Suprapubic skin (tissue), 4 donors: ENCODE data around the gene UGGT2. TPM values are rescaled to one million over a fixed set of nuclear protein-coding genes. Genes with fewer than 3 reads are reported as not detected.
"Not testable (repeated sequence)": the region's sequence is repeated elsewhere in the genome, so short reads cannot be mapped to it uniquely, and the experiment has no call there.

Experiments used
- DNase-seq, 2 donors: peaks; one replicate each; pipeline ENCODE4 v3.0.0-alpha.2; 2019; ENCODE audit warnings: low spot score in 2 of 2
- H3K27ac ChIP-seq: fragments of 200-600 bp; sonication (generic); one replicate; pipeline ENCODE4 v1.5.1; 2019
- H3K27me3 ChIP-seq: fragments of 200-600 bp; sonication (generic); one replicate; pipeline ENCODE4 v1.5.1; 2019
- H3K36me3 ChIP-seq: fragments of 200-600 bp; sonication (generic); one replicate; pipeline ENCODE4 v1.5.1; 2019
- H3K4me1 ChIP-seq: fragments of 200-600 bp; sonication (generic); one replicate; pipeline ENCODE4 v1.5.1; 2019
- H3K4me3 ChIP-seq: fragments of 200-600 bp; sonication (generic); one replicate; pipeline ENCODE4 v1.5.1; 2019; ENCODE audit warnings: mild to moderate bottlenecking
- H3K9me3 ChIP-seq: fragments of 200-600 bp; sonication (generic); one replicate; pipeline ENCODE4 v1.5.1; 2019
- EP300 ChIP-seq: sonication (generic); formaldehyde crosslinking; IDR thresholded peaks from one replicate; pipeline ENCODE4 v1.6.1; 2017; ENCODE audit warnings: antibody characterized with exemption
- POLR2A ChIP-seq, 2 donors: fragments of 450-650 bp; IDR thresholded peaks; one replicate each; pipeline ENCODE4 v1.6.1; 2017; ENCODE audit warnings: antibody characterized with exemption in 2 of 2, mild to moderate bottlenecking in 2 of 2, moderate library complexity in 2 of 2
- POLR2AphosphoS5 ChIP-seq, 3 donors: sonication (generic); formaldehyde crosslinking; IDR thresholded peaks; one replicate each; pipeline ENCODE4 v1.6.1; 2017; ENCODE audit warnings: antibody characterized with exemption in 3 of 3
- WGBS: methylation state at CpG from one replicate; pipeline ENCODE4 v1.1.5; 2018; 5-methylcytosine and 5-hydroxymethylcytosine counted together
- total RNA-seq, 4 donors: library from RNA; depleted of rRNA; stranded (reverse); fragments of >200 nt; gene quantifications; one replicate each; pipeline ENCODE4 v1.1.0, GENCODE V29; 2016
- TF ChIP-seq, protein P1 (sequence below), 2 donors: fragments of 200-600 bp in 1 of 2; fragments of 450-650 bp in 1 of 2; sonication (generic) in 1 of 2; IDR thresholded peaks; one replicate each; pipeline ENCODE4 v1.5.1; 2016 to 2019; ENCODE audit warnings: antibody characterized with exemption in 2 of 2, mild to moderate bottlenecking in 1 of 2, moderate library complexity in 1 of 2

UGGT2 gene
- total RNA-seq, 4 donors from 2014 or later, result 11.8 to 38.9 (median 13.7) TPM

DNA sequence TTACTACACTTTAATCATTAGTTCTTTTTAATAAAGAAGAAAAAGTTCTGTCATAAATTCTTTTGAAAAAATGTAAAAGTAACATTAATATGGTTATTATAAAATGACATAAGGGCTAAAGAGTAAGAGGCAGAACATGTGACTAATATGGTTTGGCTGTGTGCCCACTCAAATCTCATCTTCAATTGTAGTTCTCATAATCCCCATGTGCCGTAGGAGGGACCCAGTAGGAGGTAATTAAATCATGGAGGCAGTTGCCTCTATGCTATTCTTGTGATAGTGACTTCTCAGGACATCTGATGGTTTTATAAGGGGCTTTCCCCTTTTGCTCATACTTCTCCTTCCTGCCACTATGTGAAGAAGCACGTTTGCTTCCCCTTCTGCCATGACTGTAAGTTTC is 104.5 kb downstream of the UGGT2 start:
- H3K4me1 ChIP-seq, result no peaks in the 10 kb centered on the region
- H3K36me3 ChIP-seq, result no peaks in the 10 kb centered on the region
- TF ChIP-seq, protein P1, sequence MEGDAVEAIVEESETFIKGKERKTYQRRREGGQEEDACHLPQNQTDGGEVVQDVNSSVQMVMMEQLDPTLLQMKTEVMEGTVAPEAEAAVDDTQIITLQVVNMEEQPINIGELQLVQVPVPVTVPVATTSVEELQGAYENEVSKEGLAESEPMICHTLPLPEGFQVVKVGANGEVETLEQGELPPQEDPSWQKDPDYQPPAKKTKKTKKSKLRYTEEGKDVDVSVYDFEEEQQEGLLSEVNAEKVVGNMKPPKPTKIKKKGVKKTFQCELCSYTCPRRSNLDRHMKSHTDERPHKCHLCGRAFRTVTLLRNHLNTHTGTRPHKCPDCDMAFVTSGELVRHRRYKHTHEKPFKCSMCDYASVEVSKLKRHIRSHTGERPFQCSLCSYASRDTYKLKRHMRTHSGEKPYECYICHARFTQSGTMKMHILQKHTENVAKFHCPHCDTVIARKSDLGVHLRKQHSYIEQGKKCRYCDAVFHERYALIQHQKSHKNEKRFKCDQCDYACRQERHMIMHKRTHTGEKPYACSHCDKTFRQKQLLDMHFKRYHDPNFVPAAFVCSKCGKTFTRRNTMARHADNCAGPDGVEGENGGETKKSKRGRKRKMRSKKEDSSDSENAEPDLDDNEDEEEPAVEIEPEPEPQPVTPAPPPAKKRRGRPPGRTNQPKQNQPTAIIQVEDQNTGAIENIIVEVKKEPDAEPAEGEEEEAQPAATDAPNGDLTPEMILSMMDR (IDR thresholded peaks at IDR 0.05), result no peak
- TF ChIP-seq POLR2A (IDR thresholded peaks at IDR 0.05) (no peak), EP300 (no peak), POLR2AphosphoS5 (IDR thresholded peaks at IDR 0.05) (no peak)
- WGBS, result 65% methylated on average over 2 of the region's 2 CpGs
- no peaks in the 10 kb centered on the region for H3K9me3 ChIP-seq
- DNase-seq, result no peak
- no peak overlapping the region for H3K27ac ChIP-seq
- H3K4me3 ChIP-seq, result no peak overlapping the region
- H3K27me3 ChIP-seq, result no peaks in the 10 kb centered on the region

DNA sequence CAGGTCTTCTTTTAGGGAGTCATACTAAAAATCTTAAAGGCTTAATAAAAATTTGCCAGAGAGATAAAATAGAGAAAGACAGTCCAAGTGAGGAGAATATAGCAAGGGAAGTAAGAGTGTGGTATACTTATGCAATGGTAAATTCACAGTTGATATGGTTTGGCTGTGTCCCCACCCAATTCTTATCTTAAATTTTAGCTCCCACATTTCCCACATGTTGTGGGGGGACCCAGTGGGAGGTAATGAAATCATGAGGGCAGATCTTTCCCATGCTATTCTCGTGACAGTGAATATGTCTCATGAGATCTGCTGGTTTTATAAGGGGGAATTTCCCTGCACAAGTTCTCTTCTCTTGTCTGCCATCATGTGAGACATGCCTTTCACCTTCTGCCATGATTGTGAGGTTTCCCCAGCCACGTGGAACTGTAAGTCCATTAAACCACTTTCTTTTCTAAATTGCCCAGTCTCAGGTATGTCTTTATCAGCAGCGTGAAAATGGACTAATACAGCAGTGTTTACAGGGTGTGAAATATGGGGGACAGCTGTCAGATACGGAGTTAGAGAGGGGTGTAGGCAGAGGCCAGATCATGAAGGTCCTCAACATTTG is 115.4 kb downstream of the UGGT2 start:
- H3K4me3 ChIP-seq, result no peak overlapping the region
- H3K9me3 ChIP-seq, result no peaks in the 10 kb centered on the region
- TF ChIP-seq EP300 (no peak), POLR2A (IDR thresholded peaks at IDR 0.05) (no peak), POLR2AphosphoS5 (IDR thresholded peaks at IDR 0.05) (no peak)
- TF ChIP-seq, protein P1 (IDR thresholded peaks at IDR 0.05), result no peak
- H3K27ac ChIP-seq, result no peak overlapping the region
- H3K36me3 ChIP-seq, result peaks cover 44% of the 10 kb centered on the region
- no peaks in the 10 kb centered on the region for H3K4me1 ChIP-seq
- H3K27me3 ChIP-seq, result no peaks in the 10 kb centered on the region
- WGBS, result 91% methylated on average over 4 of the region's 4 CpGs
- DNase-seq, result no peak

DNA sequence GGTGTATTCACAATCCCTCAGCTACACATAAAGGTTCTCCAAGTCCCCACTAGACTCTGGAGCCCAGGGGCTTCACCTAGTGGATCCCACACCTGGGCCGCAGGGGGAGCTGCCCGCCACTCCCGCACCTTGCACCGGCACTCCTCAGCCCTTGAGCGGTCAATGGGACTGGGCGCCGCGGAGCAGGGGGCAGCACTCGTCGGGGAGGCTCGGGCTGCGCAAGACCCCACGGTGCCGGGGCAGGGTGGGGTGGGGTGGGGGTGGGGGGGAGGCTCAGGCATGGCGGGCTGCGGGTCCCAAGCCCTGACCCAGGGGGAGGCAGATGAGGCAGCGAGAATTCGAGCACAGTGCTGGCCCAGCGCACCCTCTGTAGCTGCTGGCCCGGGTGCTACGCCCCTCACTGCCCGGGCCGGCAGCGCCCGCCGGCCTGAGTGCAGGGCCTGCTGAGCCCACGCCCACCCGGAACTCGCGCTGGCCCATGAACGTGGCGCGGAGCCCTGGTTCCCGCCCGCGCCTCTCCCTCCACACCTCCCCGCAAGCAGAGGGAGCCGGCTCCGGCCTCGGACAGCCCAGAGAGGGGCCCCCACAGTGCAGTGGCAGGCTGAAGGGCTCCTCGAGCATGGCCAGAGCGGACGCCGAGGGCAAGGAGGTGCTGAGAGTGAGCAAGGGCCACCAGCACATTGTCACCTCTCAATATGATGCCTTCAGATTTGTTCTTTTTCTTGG is 121.7 kb downstream of the UGGT2 start:
- no peak for DNase-seq
- no peaks in the 10 kb centered on the region for H3K4me1 ChIP-seq
- H3K27me3 ChIP-seq, result no peaks in the 10 kb centered on the region
- H3K27ac ChIP-seq, result no peak overlapping the region
- H3K9me3 ChIP-seq, result peaks cover 6% of the 10 kb centered on the region
- 85% methylated on average over 4 of the region's 44 CpGs for WGBS
- peaks cover 22% of the 10 kb centered on the region for H3K36me3 ChIP-seq
- no peak overlapping the region for H3K4me3 ChIP-seq
- TF ChIP-seq POLR2AphosphoS5 (IDR thresholded peaks at IDR 0.05), result no peak
- no peak for TF ChIP-seq POLR2A (IDR thresholded peaks at IDR 0.05)
- TF ChIP-seq, protein P1 (IDR thresholded peaks at IDR 0.05), result no peak
- no peak for TF ChIP-seq EP300

DNA sequence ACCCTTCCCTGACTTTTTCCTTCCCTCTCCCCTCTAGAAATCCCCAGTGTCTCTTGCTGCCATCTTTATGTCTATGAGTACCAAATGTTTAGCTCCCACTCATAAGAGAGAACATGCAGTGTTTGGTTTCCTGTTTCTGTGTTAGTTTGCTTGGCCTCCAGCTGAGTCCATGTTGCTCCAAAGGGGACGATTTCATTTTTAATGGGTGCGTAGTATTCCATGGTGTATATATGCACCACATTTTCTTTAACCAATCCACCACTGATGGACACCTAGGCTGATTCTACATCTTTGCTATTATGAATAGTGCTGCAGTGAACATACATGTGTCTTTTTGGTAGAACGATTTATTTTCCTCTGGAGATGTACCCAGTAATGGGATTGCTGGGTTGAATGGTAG is 123.8 kb downstream of the UGGT2 start:
- no peak overlapping the region for H3K27ac ChIP-seq
- no peak for DNase-seq
- H3K27me3 ChIP-seq, result no peaks in the 10 kb centered on the region
- H3K36me3 ChIP-seq, result peaks cover 4% of the 10 kb centered on the region
- no peak overlapping the region for H3K4me3 ChIP-seq
- WGBS, result 98% methylated on average over 3 of the region's 3 CpGs
- H3K4me1 ChIP-seq, result no peaks in the 10 kb centered on the region
- TF ChIP-seq, protein P1 (IDR thresholded peaks at IDR 0.05), result no peak
- TF ChIP-seq EP300, result no peak
- no peak for TF ChIP-seq POLR2A (IDR thresholded peaks at IDR 0.05)
- TF ChIP-seq POLR2AphosphoS5 (IDR thresholded peaks at IDR 0.05), result no peak
- peaks cover 6% of the 10 kb centered on the region for H3K9me3 ChIP-seq

DNA sequence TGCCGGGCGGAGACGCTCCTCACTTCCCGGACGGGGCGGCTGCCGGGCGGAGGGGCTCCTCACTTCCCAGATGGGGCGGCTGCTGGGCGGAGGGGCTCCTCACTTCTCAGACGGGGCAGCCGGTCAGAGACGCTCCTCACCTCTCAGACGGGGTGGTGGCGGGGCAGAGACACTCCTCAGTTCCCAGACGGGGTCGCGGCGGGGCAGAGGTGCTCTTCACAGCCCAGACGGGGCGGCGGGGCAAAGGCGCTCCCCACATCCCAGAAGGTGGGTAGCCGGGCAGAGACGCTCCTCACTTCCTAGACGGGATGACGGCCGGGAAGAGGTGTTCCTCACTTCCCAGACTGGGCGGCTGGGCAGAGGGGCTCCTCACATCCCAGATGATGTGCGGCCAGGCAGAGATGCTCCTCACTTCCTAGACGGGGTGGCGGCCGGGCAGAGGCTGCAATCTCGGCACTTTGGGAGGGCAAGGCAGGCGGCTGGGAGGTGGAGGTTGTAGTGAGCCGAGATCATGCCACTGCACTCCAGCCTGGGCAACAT is 124.8 kb downstream of the UGGT2 start:
- WGBS, result 96% methylated on average over 16 of the region's 36 CpGs

More for the DNA sequence above, 124.8 kb downstream of the UGGT2 start:
- not testable (repeated sequence) for H3K27ac ChIP-seq, H3K27me3 ChIP-seq, H3K9me3 ChIP-seq, DNase-seq, H3K4me3 ChIP-seq, H3K4me1 ChIP-seq, H3K36me3 ChIP-seq
